GM15510 (cell line): ENCODE measurements around the gene BMPER.

Experiments used
- POLR2A ChIP-seq: IDR thresholded peaks from 3 replicates; pipeline ENCODE4 v1.6.1; 2011; ENCODE audit warnings: borderline replicate concordance; ENCODE audit not compliant: insufficient read length; ENCODE audit errors: extremely low read depth

Gene BMPER

DNA sequence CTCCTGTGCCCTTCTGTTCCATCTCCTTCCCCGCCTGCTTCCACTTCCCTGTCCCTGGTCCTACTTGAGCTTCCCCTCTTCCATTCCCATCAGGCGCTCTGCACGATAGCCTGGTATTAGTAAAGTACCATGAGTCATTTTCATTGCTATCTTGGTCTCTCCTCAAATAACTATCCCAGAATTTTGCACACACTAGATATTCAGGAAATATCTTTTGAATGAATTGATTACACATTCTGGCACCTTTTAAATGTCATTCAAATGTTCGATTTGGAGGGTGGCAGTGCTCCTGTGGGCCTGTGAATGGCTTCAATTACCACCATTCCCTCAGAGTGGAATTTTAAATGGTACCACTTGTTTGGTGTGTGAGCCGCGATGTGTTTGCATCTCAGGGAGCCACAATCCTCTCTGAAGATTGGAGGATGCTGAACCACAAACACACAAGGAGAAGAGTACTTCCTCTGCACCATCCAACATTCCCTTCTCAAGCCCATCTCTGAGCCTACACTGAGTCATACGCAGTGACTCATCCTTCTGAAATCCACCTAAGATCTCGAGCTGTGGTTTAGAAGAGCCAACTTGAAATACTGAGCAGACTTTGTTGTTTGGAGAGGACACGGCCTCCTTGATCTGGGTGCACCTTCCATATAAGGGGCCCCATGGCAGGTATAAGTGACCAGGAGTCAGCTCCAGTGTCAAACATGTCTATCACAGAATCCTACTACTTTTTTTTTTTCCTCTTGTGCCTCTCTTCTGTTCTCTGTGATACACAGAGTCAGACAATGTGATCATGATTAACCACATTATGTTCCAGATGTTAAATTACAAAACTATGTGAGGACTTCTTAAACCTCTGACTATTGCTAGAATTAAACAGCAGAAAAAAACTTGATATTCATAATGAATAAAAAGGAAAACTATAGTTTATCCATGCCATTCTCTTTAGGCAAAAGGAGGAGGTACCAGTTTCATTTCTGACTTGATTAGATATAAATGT, 81.9 kb downstream of the BMPER start:
- TF ChIP-seq POLR2A, result no peak

DNA sequence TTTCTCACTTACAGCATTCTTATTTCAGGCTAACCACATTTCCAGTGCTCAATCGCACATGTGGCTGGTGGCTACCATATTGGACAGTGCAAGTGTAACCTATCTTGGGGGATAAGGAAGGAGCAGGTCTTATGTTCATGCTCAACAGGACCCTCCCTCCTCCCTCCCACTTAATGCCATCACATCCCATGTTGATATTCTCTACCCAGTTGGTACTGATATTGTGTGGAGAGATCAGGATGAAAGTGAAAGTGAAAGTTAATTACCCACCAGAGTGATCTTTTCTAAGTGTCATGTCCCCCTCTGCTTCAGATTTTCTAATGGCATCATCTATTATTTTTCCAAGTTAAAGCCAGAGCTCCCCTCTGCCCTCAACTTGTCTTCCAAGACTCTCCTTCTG, 91.6 kb downstream of the BMPER start:
- TF ChIP-seq POLR2A, result no peak

DNA sequence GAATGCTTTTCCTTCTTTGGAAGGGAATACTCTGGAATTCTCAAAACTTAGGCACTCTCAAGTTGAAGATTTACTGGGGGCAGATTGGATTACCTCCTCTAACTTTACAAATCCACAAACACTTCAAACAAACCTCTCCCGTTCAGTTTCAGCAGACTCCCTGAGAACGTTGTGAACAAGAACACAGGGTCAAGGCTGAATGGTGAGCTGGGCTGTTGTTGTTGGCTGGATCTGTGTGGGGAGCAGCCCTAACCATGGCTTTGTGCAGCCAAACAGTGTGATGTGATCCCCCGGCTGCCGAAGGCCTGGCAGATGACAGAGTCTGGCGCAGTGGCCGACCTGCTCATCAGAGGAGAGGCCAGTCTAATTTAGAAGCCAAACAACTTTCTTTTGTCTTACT, 93.1 kb downstream of the BMPER start:
- TF ChIP-seq POLR2A, result no peak

DNA sequence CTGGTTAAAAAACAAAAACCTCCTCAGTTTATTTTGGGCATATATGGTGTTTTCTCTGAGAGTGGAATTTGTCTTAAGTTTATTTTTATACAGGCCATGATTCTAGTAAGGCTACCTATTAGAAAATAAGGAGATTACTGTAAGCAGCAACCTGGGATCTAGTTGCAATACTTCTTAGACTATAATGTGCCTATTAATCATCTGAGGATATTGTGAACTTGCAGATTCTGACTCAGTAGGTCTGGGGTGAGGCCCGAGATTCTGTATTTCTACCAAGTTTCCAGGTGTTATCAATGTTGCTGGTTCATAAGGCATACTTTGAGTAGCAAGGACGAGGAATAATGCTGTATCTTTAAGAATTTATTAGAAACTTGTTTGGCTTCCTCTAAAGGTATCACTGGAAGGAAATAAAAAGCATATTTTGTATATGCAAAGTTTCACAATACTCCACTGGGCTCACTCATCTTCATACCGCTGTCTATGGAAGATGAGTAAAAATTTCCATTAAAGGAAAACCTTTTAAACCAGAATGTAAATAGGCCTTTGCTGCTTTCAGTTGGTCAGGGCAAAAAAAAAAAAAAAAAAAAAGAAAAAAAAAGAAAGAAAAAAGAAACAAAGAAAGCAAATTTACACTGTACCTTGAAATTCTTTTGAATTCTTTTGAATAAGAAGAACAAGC, 105.8 kb downstream of the BMPER start:
- no peak for TF ChIP-seq POLR2A

DNA sequence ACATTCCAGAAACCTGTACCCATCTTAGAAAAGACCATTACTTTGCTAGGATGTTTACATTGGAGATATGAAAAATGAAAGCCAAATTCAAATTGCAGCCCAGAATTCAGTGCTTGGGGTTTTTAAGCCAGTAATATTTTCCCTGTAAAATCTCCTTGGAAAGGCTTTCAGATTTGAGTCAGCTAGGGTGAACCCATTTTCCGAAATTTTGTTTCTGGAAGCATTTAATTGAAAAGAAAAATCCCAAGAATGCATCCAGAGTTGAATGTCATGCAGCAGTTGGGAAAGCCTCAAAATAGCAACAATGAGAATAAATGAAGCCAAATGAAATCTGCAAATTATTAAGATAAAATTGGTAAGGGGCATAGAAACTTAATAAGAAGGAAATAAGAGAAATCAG, 106.4 kb downstream of the BMPER start:
- TF ChIP-seq POLR2A, result no peak

DNA sequence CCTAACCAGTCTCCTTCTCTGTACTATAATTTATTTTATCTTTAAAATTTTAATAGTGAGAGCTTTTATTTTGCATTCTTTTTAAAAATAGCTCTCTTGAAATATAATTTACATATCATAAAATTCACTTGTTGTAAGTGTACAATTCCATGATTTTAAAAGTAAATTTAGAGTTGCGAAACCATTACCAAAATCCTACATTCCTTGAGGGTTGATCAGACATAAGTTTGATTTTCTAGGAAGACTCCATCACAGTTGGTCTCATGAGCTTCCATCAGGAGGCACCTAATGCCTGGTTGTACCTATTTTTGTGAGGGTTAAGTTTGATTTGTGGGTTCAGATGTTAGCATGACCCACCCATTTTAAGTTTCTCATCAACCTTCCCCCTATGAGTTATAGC, 108.1 kb downstream of the BMPER start:
- no peak for TF ChIP-seq POLR2A

DNA sequence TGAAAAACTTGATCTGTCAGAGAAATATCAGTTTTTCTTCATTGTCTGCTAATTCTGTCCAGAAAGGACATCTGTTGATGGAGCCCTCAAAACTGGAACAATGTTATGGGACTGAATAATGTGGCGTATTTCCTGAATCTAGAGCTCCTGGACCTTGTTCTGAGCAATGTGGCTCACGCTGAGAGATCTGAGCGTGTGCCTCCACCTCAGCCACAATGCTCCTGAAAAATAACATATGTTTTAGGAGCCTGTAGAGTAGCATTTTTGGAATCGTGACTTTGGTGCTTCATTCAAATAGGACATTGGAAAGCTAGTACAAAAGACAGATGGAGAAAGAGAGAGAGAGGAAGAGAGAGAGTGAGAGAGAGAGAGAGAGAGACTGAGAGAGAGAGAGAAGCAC, 110.3 kb downstream of the BMPER start:
- no peak for TF ChIP-seq POLR2A

DNA sequence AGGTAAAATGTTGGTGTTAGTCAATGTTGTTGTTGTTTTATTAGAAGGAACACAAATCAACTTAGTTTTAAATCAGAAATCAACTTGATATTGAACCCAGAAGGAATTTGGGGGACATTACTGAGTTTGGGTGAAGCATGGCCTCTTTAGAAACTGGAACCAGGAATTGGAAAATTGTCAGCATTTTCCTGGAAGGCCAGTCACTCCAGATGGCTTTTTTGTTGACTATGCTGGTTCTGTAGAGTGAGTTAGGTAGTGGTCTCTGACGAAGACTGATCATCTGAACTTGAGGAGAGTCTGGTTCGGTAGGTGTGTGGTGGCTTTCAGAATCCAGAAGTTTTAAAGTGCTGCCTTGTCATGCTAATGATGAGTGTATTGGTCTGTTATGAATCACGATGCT, 111.5 kb downstream of the BMPER start:
- no peak for TF ChIP-seq POLR2A

DNA sequence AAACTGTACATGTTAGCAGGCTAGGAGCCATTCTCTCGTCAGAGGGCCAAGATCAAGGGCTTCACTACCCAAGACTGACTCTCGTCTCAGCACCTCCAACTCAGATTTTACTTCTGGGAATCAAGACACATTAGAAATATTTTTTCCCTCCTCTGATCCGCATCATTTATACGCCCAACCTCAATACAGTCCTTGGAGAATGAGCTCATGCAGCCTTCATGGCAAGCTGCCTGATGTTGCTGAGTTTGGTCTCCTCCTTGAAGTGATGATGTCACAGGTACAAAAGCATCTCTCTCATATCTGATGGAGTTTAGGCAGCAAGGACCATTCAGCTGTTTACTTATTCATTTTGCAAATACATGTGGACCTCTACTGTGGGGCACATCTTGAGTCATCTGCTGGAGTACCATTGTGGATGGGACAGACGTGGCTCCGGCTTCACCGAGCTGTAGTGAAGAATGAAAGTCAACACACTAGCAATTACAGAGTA, 114.0 kb downstream of the BMPER start:
- no peak for TF ChIP-seq POLR2A

DNA sequence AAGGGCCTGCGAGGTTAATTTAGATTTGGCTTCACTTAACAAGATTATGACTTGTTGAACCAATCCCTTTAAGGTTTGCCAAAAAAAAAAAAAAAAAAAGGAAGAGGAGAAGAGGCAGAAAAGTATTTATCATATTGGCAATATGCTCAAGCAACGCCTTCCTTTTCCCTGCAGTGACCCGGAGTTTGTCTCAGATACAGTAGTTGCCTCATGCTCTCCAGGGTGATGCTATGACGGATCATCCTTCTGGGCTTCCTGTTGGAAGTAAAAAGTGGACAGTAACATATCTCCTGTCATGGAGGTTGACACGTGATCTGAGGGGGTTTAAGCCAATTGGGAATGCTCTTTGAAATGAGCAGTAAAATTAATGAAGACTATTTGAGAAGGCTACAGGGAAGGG, 117.3 kb downstream of the BMPER start:
- no peak for TF ChIP-seq POLR2A

DNA sequence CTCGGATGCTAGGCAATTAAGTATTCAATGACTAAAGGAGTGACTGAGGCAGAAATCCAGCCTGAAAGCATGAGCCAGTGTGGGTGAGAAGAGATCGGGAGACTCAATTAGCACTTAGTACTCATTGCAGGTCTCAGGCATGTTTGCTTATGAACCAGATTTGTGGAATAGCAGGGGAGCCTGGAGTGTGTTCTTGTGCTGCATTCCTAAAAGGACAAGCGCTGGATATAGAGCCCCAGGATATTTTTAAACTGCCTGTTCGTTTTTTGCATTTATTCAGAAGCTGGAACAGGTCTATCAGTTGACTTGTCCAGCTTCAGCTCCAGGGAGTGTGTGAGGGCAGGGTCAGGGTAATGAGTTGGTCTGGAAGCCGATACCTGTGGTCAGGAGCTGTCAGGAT, 120.3 kb downstream of the BMPER start:
- TF ChIP-seq POLR2A, result no peak

DNA sequence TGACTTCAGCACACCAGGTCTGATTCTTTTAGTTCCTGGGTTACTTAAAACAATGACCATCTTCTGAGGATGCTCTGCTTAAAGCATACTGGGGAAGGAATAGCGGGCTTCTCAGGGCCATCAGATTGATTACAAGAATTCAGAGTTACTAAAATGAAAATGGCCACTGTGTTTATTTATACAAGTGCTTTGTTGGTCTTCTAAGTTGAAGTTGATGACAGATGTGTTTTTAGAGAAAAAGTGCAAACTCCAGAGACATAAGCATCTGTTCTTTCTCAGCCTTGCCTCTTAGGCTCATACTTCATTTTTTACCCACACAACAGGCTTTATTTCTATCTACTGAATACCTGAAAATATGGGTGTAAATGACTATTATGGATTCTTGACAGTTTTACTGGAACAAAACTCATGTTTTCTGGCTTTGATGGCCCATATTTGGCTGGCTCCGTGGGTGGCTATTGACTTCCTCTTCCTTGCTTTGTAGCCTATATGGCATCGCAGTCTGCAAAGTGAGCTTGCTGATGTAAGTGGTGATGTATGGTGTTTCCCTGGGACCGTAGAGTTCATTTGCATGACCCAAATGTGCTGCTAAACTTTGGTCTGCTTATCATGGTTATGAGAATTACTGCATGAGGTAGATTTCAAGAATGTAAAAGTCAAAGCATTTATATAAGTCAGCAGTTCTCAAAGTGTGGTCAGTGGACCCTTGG, 121.3 kb downstream of the BMPER start:
- no peak for TF ChIP-seq POLR2A

DNA sequence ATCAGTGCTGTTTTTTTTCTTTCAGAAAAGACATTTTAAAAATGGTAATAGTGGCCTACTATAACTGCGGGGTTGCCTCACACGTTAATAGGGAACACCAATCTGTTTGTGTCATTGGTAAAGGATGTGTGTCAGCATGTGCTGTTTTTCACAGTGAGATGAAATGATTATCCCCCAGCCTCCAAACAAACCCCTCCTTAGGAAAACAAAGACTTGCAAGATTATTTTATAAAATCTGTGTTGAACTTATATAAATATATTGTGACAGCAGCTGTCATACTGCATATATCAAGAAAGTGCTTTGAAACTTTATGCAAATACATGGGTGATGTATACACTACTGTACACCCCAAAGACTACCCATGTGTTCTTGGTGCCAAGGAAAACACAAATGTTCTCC, 125.8 kb downstream of the BMPER start:
- no peak for TF ChIP-seq POLR2A

DNA sequence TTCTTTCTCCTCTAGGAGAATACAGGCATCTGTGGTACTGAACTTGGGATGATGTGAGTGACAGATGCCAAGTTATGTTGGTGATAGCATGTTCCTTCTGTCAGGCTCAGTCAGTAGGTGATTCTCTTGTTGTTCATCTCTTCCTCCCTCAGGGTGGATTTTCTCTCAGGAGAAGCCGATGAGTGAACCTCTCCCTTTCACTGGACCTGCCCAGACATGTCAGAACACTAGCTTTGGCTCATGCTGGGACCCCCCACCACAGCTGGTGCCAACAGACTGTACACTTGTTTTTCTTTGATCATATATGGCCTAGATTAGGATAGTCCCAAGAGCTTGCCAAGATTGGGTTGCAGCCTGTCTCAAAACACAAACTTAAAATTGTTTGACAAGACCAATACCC, 129.4 kb downstream of the BMPER start:
- no peak for TF ChIP-seq POLR2A
